GM12878 (cell line): Measurements from ENCODE around the gene SPACDR. TPM values are rescaled to one million over a fixed set of nuclear protein-coding genes. Genes with fewer than 3 reads are reported as not detected.

Experiments used
- ZNF592 ChIP-seq: fragments of 450-650 bp; IDR thresholded peaks from 2 replicates; pipeline ENCODE4 v1.6.1; 2017; ENCODE audit warnings: mild to moderate bottlenecking, moderate library complexity
- ZNF687 ChIP-seq: fragments of 450-650 bp; IDR thresholded peaks from 2 replicates; pipeline ENCODE4 v1.6.1; 2017; ENCODE audit warnings: mild to moderate bottlenecking, moderate library complexity
- polyA plus RNA-seq, 11 experiments: library from polyadenylated mRNA; depleted of rRNA in 4 of 11; unstranded in 6 of 11; stranded (reverse) in 5 of 11; fragments of >200 nt; fragmentation: Nextera tagmentation in 4 of 11; fragmentation: Illumina TruSeq in 1 of 11; extraction: Ambion mirVana in 4 of 11; extraction: Trizol in 1 of 11; gene quantifications; 1 replicate in 1 of 11; 2 replicates in 10 of 11; pipeline versions ENCODE4 v1.2.1 to v1.2.3, GENCODE V29; 2011 to 2016; ENCODE audit warnings: inconsistent platforms in 2 of 11, missing spikeins in 2 of 11, low read depth in 1 of 11
- total RNA-seq, 4 experiments: library from RNA; depleted of rRNA in 3 of 4; stranded (reverse); fragments of >200 nt in 3 of 4; fragmentation: Illumina TruSeq in 1 of 4; extraction: Trizol in 1 of 4; gene quantifications; 2 replicates each; pipeline versions ENCODE4 v1.2.1 to v1.2.3, GENCODE V29; 2013 to 2021

Gene SPACDR
- total and polyA plus RNA-seq, 10 of the 15 experiments (the other 5 are each of a cell fraction or from before 2014, with no cell fraction given) = 0.18 to 1.5 (median 0.63) TPM

- TF ChIP-seq ZNF592 (no peak), ZNF687 (no peak)
These were observed 26.6 kb upstream of the SPACDR start (continued) for GRCh38 chr7:100490483-100491191.
